Central memory CD8-positive, alpha-beta T cell (primary cell): Measurements from ENCODE around the gene SUCLG1.

Source experiments
- ATAC-seq: fragments of 150-1000 bp; cut with Tn5 transposase; replicated peaks from 2 replicates; pipeline ENCODE4 v1.10.0; 2022; ENCODE audit warnings: mild to moderate bottlenecking, moderate FRiP score, moderate number of reproducible peaks; ENCODE audit not compliant: poor library complexity, severe bottlenecking; ENCODE audit errors: extremely low read depth
- DNase-seq, 2 donors: peaks; one replicate each; pipeline ENCODE4 v3.0.0; 2021; ENCODE audit warnings: low spot score in 2 of 2
- H3K27ac Mint-ChIP-seq: one replicate; pipeline ENCODE4 v1.8.0; 2022; ENCODE audit warnings: low read depth, mild to moderate bottlenecking, moderate library complexity, mixed read lengths
- H3K27me3 Mint-ChIP-seq: one replicate; pipeline ENCODE4 v1.8.0; 2022; ENCODE audit warnings: mixed read lengths
- H3K36me3 Mint-ChIP-seq: one replicate; pipeline ENCODE4 v1.8.0; 2022; ENCODE audit warnings: mild to moderate bottlenecking, moderate library complexity, mixed read lengths; ENCODE audit not compliant: insufficient read depth
- H3K4me1 Mint-ChIP-seq: one replicate; pipeline ENCODE4 v1.8.0; 2022; ENCODE audit warnings: mixed read lengths
- H3K4me3 Mint-ChIP-seq: one replicate; pipeline ENCODE4 v1.8.0; 2022; ENCODE audit warnings: mild to moderate bottlenecking, moderate library complexity, mixed read lengths
- H3K9me3 Mint-ChIP-seq: one replicate; pipeline ENCODE4 v1.8.0; 2022; ENCODE audit warnings: mixed read lengths

The SUCLG1 gene

GRCh38 chr2:84389794-84390193, 69.3 kb downstream of the SUCLG1 start:
- DNase-seq (no peak), ATAC-seq (no peak)
- Mint-ChIP-seq H3K4me3 (no peak overlapping the region), H3K9me3 (peaks cover 5% of the 10 kb centered on the region), H3K36me3 (no peaks in the 10 kb centered on the region), H3K27me3 (peaks cover 40% of the 10 kb centered on the region), H3K4me1 (no peaks in the 10 kb centered on the region), H3K27ac (no peak overlapping the region)

- H3K4me3 Mint-ChIP-seq = no peak overlapping the region
- no peaks in the 10 kb centered on the region for H3K4me1 Mint-ChIP-seq
- H3K27me3 Mint-ChIP-seq = peaks cover 48% of the 10 kb centered on the region
Measured at GRCh38 chr2:84388921-84389490, 70.1 kb downstream of the SUCLG1 start.

GRCh38 chr2:84388133-84388532, 70.9 kb downstream of the SUCLG1 start:
- DNase-seq (no peak), ATAC-seq (no peak)
- Mint-ChIP-seq H3K9me3 (peaks cover 5% of the 10 kb centered on the region), H3K27ac (no peak overlapping the region), H3K4me1 (no peaks in the 10 kb centered on the region), H3K27me3 (peaks cover 57% of the 10 kb centered on the region), H3K4me3 (no peak overlapping the region), H3K36me3 (no peaks in the 10 kb centered on the region)

More at GRCh38 chr2:84388921-84389490, 70.1 kb downstream of the SUCLG1 start:
- Mint-ChIP-seq H3K36me3 (no peaks in the 10 kb centered on the region), H3K9me3 (peaks cover 5% of the 10 kb centered on the region), H3K27ac (no peak overlapping the region)
- ATAC-seq (no peak), DNase-seq (no peak)

GRCh38 chr2:84386336-84387040, 72.6 kb downstream of the SUCLG1 start:
- DNase-seq (no peak), ATAC-seq (no peak)
- Mint-ChIP-seq H3K4me3 (no peak overlapping the region), H3K36me3 (no peaks in the 10 kb centered on the region), H3K9me3 (no peaks in the 10 kb centered on the region), H3K27me3 (peaks cover 52% of the 10 kb centered on the region), H3K4me1 (no peaks in the 10 kb centered on the region), H3K27ac (no peak overlapping the region)

GRCh38 chr2:84383271-84383670, 75.8 kb downstream of the SUCLG1 start:
- ATAC-seq (no peak), DNase-seq (no peak)
- Mint-ChIP-seq H3K27me3 (peaks cover 45% of the 10 kb centered on the region), H3K4me3 (no peak overlapping the region), H3K9me3 (no peaks in the 10 kb centered on the region), H3K4me1 (no peaks in the 10 kb centered on the region), H3K36me3 (no peaks in the 10 kb centered on the region), H3K27ac (no peak overlapping the region)

GRCh38 chr2:84380875-84381274, 78.2 kb downstream of the SUCLG1 start:
- H3K27me3 Mint-ChIP-seq = peaks cover 33% of the 10 kb centered on the region

GRCh38 chr2:84378960-84379359, 80.1 kb downstream of the SUCLG1 start:
- Mint-ChIP-seq H3K4me3 (no peak overlapping the region), H3K27me3 (peaks cover 22% of the 10 kb centered on the region), H3K36me3 (no peaks in the 10 kb centered on the region), H3K9me3 (no peaks in the 10 kb centered on the region), H3K4me1 (no peaks in the 10 kb centered on the region), H3K27ac (no peak overlapping the region)
- DNase-seq (no peak), ATAC-seq (no peak)

More at GRCh38 chr2:84380875-84381274, 78.2 kb downstream of the SUCLG1 start:
- Mint-ChIP-seq H3K36me3 (no peaks in the 10 kb centered on the region), H3K9me3 (no peaks in the 10 kb centered on the region), H3K27ac (no peak overlapping the region), H3K4me1 (no peaks in the 10 kb centered on the region), H3K4me3 (no peak overlapping the region)
- ATAC-seq (no peak), DNase-seq (no peak)

GRCh38 chr2:84375020-84375419, 84.1 kb downstream of the SUCLG1 start:
- Mint-ChIP-seq H3K9me3 (no peaks in the 10 kb centered on the region), H3K4me3 (no peak overlapping the region), H3K36me3 (no peaks in the 10 kb centered on the region), H3K4me1 (no peaks in the 10 kb centered on the region), H3K27ac (no peak overlapping the region), H3K27me3 (peaks cover 29% of the 10 kb centered on the region)
- no peak for ATAC-seq
- no peak for DNase-seq

- DNase-seq (no peak), ATAC-seq (no peak)
- Mint-ChIP-seq H3K27me3 (peaks cover 29% of the 10 kb centered on the region), H3K36me3 (no peaks in the 10 kb centered on the region), H3K27ac (no peak overlapping the region), H3K4me3 (no peak overlapping the region), H3K4me1 (no peaks in the 10 kb centered on the region), H3K9me3 (no peaks in the 10 kb centered on the region)
Measured at GRCh38 chr2:84373866-84374265, 85.2 kb downstream of the SUCLG1 start.
